Smooth muscle cell (in vitro differentiated cells): ENCODE data around the gene UPK3BL2. TPM values are rescaled to one million over a fixed set of nuclear protein-coding genes. Genes with fewer than 3 reads are reported as not detected.
"Not testable (repeated sequence)": the region's sequence is repeated elsewhere in the genome, so short reads cannot be mapped to it uniquely, and the experiment has no call there.

Experiments used
- DNase-seq: peaks from one replicate; lab custom pipeline; 2025; ENCODE audit not compliant: unreplicated experiment; lab: John Stamatoyannopoulos, UW
- H2AFZ ChIP-seq: fragments of 200-600 bp; sonication (generic); 2 replicates; pipeline ENCODE4 v1.6.0; 2016; ENCODE audit warnings: antibody characterized with exemption, low read depth, mild to moderate bottlenecking
- H3F3A ChIP-seq: fragments of 200-600 bp; sonication (generic); 2 replicates; pipeline ENCODE4 v1.6.0; 2017; ENCODE audit warnings: antibody characterized with exemption, low read depth
- H3K27ac ChIP-seq: fragments of 200-600 bp; sonication (generic); 2 replicates; pipeline ENCODE4 v1.5.1; 2016; ENCODE audit warnings: low read depth, mild to moderate bottlenecking
- H3K27me3 ChIP-seq: fragments of 200-600 bp; sonication (generic); 2 replicates; pipeline ENCODE4 v1.6.1; 2016; ENCODE audit warnings: low read depth, mild to moderate bottlenecking
- H3K36me3 ChIP-seq: fragments of 200-600 bp; sonication (generic); 2 replicates; pipeline ENCODE4 v1.5.1; 2016; ENCODE audit warnings: low read depth
- H3K4me1 ChIP-seq: fragments of 200-600 bp; sonication (generic); 2 replicates; pipeline ENCODE4 v1.5.1; 2016; ENCODE audit warnings: low read depth
- H3K4me2 ChIP-seq: fragments of 200-600 bp; sonication (generic); 2 replicates; pipeline ENCODE4 v1.6.0; 2016; ENCODE audit warnings: mild to moderate bottlenecking
- H3K4me3 ChIP-seq: fragments of 200-600 bp; sonication (generic); 2 replicates; pipeline ENCODE4 v1.5.1; 2016; ENCODE audit warnings: mild to moderate bottlenecking
- H3K79me2 ChIP-seq: fragments of 200-600 bp; sonication (generic); 2 replicates; pipeline ENCODE4 v1.6.0; 2016; ENCODE audit warnings: low read depth, mild to moderate bottlenecking
- H3K9ac ChIP-seq: fragments of 200-600 bp; sonication (generic); 2 replicates; pipeline ENCODE4 v1.6.0; 2016; ENCODE audit warnings: low read depth
- H3K9me3 ChIP-seq: fragments of 200-600 bp; sonication (generic); replicated peaks from 2 replicates; pipeline ENCODE4 v1.5.1; 2016; ENCODE audit warnings: low read depth
- H4K20me1 ChIP-seq: fragments of 200-600 bp; sonication (generic); 2 replicates; pipeline ENCODE4 v1.6.0; 2016; ENCODE audit warnings: low read depth
- WGBS: methylation state at CpG from one replicate; pipeline ENCODE4 v1.1.7; 2016; ENCODE audit warnings: low lambda C conversion rate; 5-methylcytosine and 5-hydroxymethylcytosine counted together
- polyA plus RNA-seq: library from polyadenylated mRNA; unstranded; fragments of >200 nt; fragmentation: Nextera tagmentation; extraction: Ambion mirVana; gene quantifications from 2 replicates; pipeline ENCODE4 v1.2.1, GENCODE V29; 2016
- total RNA-seq: library from RNA; depleted of rRNA; stranded (reverse); fragments of >200 nt; gene quantifications from 2 replicates; pipeline ENCODE4 v1.2.3, GENCODE V29; 2014

Gene UPK3BL2
- total and polyA plus RNA-seq, 2 experiments from 2014 or later, result 0.75 TPM; not detected in 1

DNA sequence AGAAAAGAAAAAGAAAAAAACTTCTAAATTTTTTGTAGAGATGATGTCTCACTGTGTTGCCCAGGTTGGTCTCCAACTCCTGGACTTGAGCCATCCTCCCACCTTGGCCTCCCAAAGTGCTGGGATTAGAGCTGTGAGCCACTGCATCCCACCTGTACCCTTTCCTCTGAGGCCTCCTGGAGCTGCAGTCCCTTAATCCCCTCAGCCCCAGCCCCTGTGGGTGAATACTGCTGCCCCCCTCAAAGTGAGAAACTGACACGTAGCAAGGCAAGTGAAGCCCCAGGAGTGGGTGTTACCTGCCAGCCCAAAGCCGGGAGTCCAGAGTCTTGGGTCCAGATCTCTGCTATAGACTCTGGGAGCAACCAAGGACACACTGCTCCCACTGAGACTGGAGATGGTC is 18.7 kb downstream of the UPK3BL2 start:
- H3K4me1 ChIP-seq, H3K79me2 ChIP-seq, H3K36me3 ChIP-seq, DNase-seq, H2AFZ ChIP-seq, H3K9ac ChIP-seq, H3K4me3 ChIP-seq, H3K4me2 ChIP-seq, H3K9me3 ChIP-seq, H3K27me3 ChIP-seq, H4K20me1 ChIP-seq, H3K27ac ChIP-seq, H3F3A ChIP-seq: not testable (repeated sequence)
- no CpG with 5 or more reads among the region's 2 CpGs for WGBS

DNA sequence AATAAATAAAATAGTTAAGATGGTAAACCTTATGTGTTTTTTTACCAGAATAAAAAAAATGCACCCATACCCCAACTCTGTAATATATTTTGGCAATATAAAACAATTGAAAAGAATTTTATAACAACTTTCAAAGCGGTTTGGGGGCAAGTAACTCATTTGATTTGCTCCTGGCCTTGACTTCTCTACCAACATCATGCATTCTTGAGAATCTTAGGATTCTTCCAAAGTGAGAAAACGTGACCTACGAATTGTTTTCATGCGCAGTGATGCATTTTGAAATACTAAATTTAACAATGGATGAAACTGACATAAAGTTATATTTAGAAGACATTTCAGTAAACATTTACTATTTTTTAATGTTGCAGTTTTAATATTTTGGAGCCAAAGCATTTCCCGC is 22.7 kb downstream of the UPK3BL2 start:
- H3K9ac ChIP-seq, H3K36me3 ChIP-seq, H3K4me3 ChIP-seq, H3K9me3 ChIP-seq, H3K27me3 ChIP-seq, H2AFZ ChIP-seq, H3K4me1 ChIP-seq, H3K4me2 ChIP-seq, H3F3A ChIP-seq, H4K20me1 ChIP-seq, DNase-seq, H3K27ac ChIP-seq, H3K79me2 ChIP-seq: not testable (repeated sequence)
- no CpG with 5 or more reads among the region's 5 CpGs for WGBS

DNA sequence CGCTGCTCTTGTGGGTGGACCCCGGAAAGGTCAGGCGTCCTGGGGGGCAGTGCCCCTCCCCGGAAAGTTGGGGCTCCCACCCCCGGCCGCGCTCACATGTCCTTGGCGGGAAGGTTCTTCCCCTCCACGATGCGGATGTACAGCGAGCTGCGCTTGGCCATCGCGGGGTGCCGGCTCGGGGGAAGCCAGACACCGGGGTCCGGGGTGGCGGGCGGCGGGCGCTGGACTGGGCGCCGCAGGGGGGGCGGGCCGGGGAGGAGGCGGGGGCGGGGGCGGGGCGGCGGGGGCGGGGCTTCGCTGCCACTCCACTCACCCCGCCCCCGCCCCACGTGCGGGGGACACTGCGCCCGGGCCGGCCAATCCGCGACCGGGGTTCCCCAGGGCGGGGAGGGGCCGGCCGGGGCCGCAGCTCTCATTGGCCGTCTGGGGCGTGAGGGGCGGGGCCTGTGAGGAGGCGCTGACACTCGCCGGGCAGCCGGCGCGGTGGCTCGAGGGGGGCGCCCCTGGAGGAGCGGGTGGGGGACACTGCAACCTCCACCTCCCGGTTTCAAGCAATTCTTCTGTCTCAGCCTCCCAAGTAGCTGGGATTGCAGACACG is 25.8 kb downstream of the UPK3BL2 start, which contains the start of gene RASA4B:
Gene RASA4B, minus strand, starts transcription at position 228 of the 598 bp plus-strand sequence. Its CDS starts 67 bp downstream, at position 161.
- WGBS, result no CpG with 5 or more reads among the region's 61 CpGs
- not testable (repeated sequence) for H3K27me3 ChIP-seq, H4K20me1 ChIP-seq, H3K4me1 ChIP-seq, H3K9me3 ChIP-seq, H3K4me2 ChIP-seq, H3K4me3 ChIP-seq, H3K79me2 ChIP-seq, H3K27ac ChIP-seq, H3F3A ChIP-seq, H3K9ac ChIP-seq, DNase-seq, H2AFZ ChIP-seq, H3K36me3 ChIP-seq

DNA sequence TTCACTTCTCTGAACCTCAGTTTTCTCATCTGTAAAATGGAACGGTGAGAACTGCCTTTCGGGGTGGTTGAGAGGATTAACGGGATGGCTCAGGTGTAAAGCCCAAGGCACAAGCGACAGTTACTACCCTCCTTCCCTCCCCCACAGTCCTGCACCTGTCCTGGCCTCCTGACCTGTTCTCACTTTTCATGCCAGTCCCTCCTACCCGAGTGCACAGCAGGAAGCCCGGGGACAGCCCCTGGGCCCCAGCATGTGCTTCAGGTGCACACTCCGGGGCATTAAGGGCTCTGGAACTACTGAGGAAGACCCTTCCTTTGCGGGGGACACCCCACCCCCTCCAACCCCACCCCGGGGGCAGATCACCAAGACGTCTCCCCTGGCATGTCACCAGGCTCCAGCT is 26.5 kb downstream of the UPK3BL2 start:
- not testable (repeated sequence) for H3K9ac ChIP-seq, H3K27me3 ChIP-seq, H3K4me2 ChIP-seq, H3K27ac ChIP-seq, H3F3A ChIP-seq, H3K79me2 ChIP-seq, DNase-seq, H3K4me3 ChIP-seq, H4K20me1 ChIP-seq, H2AFZ ChIP-seq, H3K9me3 ChIP-seq, H3K4me1 ChIP-seq, H3K36me3 ChIP-seq
- WGBS, result no CpG with 5 or more reads among the region's 10 CpGs

DNA sequence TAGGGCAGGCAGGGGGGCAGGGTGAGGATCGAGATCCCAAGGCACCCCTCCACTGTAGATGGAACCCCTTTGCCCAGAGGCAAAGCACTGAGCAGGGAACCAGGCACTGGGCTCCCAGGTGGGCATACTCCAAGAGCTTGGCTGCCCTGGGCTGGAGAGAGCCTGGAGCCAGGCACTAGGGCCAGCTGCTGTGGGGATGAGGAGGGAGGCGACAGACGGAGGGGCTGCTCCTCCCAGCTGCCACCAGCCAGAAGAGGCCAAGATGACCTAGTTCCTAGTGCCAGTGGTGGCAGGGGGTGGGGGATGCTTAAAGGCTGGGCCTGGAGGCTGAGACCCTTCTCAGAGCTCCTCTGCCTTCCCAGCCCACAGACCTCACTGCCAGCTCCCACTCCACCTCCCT is 27.6 kb downstream of the UPK3BL2 start:
- not testable (repeated sequence) for H4K20me1 ChIP-seq, H3K27ac ChIP-seq, H3F3A ChIP-seq, H3K9me3 ChIP-seq, DNase-seq, H3K9ac ChIP-seq, H3K27me3 ChIP-seq, H3K4me3 ChIP-seq, H3K4me2 ChIP-seq, H2AFZ ChIP-seq, H3K36me3 ChIP-seq, H3K4me1 ChIP-seq, H3K79me2 ChIP-seq
- no CpG with 5 or more reads among the region's 3 CpGs for WGBS

DNA sequence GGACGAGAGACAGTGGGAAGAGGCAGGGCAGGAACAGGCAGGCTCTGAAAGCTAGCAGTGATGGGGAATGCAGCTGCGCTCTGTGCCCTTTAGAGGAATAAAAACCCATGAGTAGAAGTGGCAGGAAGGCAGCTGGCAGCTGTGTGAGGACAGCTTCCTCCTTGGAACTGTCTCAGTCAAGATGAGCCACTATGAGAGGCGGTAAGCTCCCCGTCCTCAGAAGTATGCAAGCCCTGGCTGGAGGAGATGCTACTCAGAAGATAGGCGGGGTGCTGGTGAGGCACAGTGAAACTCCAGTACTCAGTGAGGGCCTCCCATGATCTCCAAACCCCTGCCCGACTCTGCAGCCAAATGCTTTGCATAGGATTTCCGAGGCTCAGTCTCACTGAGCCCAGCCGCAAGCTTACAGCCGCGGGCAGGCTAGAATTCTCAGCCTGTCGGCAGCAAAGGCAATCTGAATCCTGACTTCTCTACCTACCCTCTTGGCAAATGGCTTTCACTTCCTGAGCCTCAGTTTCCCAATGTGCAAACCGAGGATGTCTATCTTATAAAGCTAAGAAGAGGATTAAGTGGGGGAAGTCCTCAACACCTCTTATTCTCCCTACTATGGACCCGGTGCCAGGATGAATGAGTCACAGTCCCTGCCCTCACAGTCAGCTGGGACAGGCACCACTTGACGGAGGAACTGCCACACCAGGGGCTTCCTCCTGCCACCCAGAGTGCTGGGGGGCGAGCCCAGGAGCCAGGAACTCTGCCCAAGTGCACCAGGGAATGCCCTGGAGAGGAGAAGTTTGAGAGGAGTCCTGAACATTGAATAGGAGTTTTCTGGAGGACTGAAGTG is 28.4 kb downstream of the UPK3BL2 start:
- not testable (repeated sequence) for H3K9me3 ChIP-seq, H3K4me1 ChIP-seq, H3K4me2 ChIP-seq, H2AFZ ChIP-seq, H4K20me1 ChIP-seq, H3K27me3 ChIP-seq, H3K4me3 ChIP-seq, H3K79me2 ChIP-seq, H3F3A ChIP-seq, H3K27ac ChIP-seq, H3K9ac ChIP-seq, H3K36me3 ChIP-seq, DNase-seq
- WGBS, result 83% methylated on average over 3 of the region's 15 CpGs

DNA sequence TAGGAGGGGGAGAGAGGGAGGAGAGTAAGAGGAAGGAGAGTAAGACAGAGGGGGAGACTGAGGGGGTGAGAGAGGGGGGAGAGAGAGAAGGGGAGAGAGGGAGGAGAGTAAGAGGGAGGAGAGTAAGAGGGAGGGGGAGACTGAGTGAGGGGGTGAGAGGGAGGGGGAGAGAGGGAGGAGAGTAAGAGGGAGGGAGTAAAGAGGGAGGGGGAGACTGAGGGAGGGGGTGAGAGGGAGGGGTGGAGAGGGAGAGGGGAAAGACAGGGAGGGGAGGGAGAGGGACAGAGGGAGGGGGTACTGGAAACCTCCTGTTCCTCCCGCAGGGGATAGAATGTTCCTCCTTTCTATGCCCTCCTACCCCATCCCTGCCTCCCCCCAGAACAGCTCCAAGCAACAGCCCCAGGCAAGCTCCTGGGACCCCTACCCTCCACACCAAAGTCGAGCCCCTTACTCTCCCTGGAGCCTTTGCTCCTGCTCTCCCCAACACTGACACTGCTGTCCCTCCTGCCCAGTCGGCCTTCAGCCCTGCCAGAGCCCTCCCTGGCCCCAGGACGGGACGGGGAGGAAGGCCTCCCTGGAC is 30.8 kb downstream of the UPK3BL2 start:
- H2AFZ ChIP-seq, H3K9me3 ChIP-seq, H3K9ac ChIP-seq, H3K4me3 ChIP-seq, H4K20me1 ChIP-seq, DNase-seq, H3K27me3 ChIP-seq, H3K36me3 ChIP-seq, H3F3A ChIP-seq, H3K79me2 ChIP-seq, H3K27ac ChIP-seq, H3K4me1 ChIP-seq, H3K4me2 ChIP-seq: not testable (repeated sequence)
- WGBS, result no CpG with 5 or more reads among the region's 5 CpGs

DNA sequence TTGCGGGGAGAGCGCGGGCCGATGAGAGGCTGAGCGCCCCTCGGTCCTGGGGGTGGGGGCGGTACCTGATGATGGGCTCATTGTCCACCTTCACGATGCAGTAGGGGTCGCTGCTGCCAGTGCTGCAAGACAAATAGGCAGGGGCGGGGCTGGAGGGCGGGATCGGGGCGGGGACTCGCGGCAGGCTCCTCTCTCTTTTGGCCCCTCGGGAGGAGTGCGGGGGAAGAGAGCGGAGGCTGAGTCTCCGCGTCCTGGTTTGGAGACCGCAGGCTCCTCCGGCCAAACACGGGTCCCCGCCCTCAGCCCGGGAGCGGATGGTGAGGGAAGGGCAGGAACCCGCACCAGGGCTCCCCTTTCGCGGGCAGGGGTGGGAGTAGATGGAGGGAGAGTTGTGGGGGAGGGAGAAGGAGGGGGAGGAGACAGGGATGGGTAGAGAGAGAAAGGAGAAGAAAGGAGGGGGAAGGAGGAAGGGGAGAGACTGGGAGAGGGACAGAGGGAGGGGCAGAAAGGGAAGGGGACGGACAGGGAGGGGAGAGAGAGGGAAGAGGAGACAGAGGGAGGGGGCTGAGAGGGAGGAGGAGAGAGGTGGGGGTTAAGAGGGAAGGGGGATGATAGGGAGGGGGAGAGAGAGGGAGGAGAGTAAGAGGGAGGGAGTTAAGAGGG is 31.5 kb downstream of the UPK3BL2 start:
- not testable (repeated sequence) for H3K4me2 ChIP-seq, H3K9me3 ChIP-seq, H3F3A ChIP-seq, H3K9ac ChIP-seq, H3K4me3 ChIP-seq, DNase-seq, H3K27ac ChIP-seq, H3K36me3 ChIP-seq, H3K4me1 ChIP-seq, H2AFZ ChIP-seq, H4K20me1 ChIP-seq, H3K27me3 ChIP-seq, H3K79me2 ChIP-seq
- no CpG with 5 or more reads among the region's 30 CpGs for WGBS
